ENCODE data around the gene IL1A. TPM values are rescaled to one million over a fixed set of nuclear protein-coding genes. Genes with fewer than 3 reads are reported as not detected.

IL1A gene
- total RNA-seq, 1 donor, result 0.43 TPM

DNA sequence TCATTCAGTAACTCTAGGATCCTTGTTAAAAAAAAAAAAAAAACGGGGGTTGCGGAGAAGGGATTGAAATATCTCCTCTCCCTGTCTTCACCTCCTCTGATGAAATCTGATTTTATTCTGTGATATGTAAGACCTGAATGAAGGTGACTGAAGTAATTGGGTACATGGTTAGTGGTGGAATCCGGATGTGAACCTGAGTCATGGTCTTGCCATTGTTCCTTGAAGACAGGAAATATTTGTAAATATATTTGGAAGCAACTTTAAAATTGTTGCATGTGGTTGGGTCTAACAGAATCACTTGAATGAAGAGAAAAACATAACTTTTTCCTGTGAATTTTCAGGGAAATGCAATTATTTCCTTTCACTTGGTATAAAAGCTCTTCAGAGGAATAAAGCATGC lies 3.0 kb upstream of the IL1A start:
- no peak overlapping the region for H3K4me3 ChIP-seq (ENCODE audit: low read depth, low read length)
- DNase-seq (ENCODE audit: low read depth), result no peak
- TF ChIP-seq, protein P1, sequence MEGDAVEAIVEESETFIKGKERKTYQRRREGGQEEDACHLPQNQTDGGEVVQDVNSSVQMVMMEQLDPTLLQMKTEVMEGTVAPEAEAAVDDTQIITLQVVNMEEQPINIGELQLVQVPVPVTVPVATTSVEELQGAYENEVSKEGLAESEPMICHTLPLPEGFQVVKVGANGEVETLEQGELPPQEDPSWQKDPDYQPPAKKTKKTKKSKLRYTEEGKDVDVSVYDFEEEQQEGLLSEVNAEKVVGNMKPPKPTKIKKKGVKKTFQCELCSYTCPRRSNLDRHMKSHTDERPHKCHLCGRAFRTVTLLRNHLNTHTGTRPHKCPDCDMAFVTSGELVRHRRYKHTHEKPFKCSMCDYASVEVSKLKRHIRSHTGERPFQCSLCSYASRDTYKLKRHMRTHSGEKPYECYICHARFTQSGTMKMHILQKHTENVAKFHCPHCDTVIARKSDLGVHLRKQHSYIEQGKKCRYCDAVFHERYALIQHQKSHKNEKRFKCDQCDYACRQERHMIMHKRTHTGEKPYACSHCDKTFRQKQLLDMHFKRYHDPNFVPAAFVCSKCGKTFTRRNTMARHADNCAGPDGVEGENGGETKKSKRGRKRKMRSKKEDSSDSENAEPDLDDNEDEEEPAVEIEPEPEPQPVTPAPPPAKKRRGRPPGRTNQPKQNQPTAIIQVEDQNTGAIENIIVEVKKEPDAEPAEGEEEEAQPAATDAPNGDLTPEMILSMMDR (IDR thresholded peaks at IDR 0.05; ENCODE audit: insufficient read depth, low read depth, low read length), result no peak

- TF ChIP-seq, protein P1 (IDR thresholded peaks at IDR 0.05; ENCODE audit: insufficient read depth, low read depth, low read length), result no peak
- no peak overlapping the region for H3K4me3 ChIP-seq (ENCODE audit: low read depth, low read length)
- DNase-seq (ENCODE audit: low read depth), result no peak
Measured at GRCh38 chr2:112783187-112783714, 1.0 kb downstream of the IL1A start.

DNA sequence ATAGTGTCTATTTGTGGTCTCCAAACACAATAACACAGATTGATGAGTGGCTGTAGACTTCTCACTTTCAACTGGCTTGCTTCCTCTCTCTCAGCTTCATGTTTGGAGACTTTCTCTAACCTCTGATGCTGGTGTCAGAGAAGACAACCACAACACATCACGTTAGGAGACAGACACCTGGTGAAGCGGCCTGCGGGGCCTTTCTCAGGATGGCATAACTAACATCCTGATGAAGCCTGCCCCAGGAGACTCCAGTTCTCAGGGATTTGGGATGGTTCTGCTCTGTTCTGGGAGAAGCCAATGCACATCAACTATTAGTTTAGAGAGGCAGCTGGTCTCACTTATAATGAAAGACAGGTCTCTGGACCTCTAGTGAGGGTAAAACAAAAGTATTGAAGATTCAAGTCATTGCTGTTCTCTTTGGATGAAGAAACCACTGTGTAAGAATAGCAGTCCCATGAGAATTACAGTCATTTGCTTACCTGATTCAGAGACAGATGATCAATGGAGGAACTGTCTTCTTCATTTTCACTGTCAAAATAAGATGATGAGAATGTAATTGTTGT lies 2.0 kb downstream of the IL1A start:
- no peak for DNase-seq (ENCODE audit: low read depth)
- TF ChIP-seq, protein P1 (IDR thresholded peaks at IDR 0.05; ENCODE audit: insufficient read depth, low read depth, low read length), result no peak
- no peak overlapping the region for H3K4me3 ChIP-seq (ENCODE audit: low read depth, low read length)

DNA sequence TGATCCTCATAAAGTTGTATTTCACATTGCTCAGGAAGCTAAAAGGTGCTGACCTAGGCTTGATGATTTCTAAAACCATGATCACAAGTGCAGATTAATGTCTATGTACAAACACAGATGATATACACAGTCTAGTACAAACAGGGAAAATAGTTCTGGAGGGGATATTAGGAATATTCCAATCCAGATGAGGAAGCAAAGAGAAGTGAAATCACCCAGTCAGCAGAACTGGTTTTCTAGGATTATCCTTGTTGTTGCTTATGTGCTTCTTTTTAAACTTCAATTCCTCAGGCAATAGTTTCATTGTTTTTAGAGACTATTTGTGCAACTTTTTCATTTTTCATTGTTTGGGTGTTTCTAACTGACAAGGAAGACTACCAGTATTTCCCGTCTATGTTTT lies 4.7 kb downstream of the IL1A start:
- DNase-seq (ENCODE audit: low read depth), result no peak
- TF ChIP-seq, protein P1 (IDR thresholded peaks at IDR 0.05; ENCODE audit: insufficient read depth, low read depth, low read length), result no peak
- H3K4me3 ChIP-seq (ENCODE audit: low read depth, low read length), result no peak overlapping the region

GRCh38 chr2:112777036-112777435 lies 7.3 kb downstream of the IL1A start:
- no peak overlapping the region for H3K4me3 ChIP-seq (ENCODE audit: low read depth, low read length)
- no peak for DNase-seq (ENCODE audit: low read depth)
- TF ChIP-seq, protein P1 (IDR thresholded peaks at IDR 0.05; ENCODE audit: insufficient read depth, low read depth, low read length), result no peak

GRCh38 chr2:112776113-112776512 lies 8.2 kb downstream of the IL1A start:
- no peak overlapping the region for H3K4me3 ChIP-seq (ENCODE audit: low read depth, low read length)
- DNase-seq (ENCODE audit: low read depth), result no peak
- TF ChIP-seq, protein P1 (IDR thresholded peaks at IDR 0.05; ENCODE audit: insufficient read depth, low read depth, low read length), result no peak
